Bronchial epithelial cell (primary cell): ENCODE measurements around the gene TRAPPC3. TPM values are rescaled to one million over a fixed set of nuclear protein-coding genes. Genes with fewer than 3 reads are reported as not detected.

Source experiments
- DNase-seq: peaks from one replicate; pipeline ENCODE4 v3.0.0-alpha.2; 2010; ENCODE audit warnings: low read depth
- FAIRE-seq: peaks from 2 replicates; lab custom pipeline; 2011; peaks lifted over from hg19 to GRCh38; lab: Jason Lieb, UNC
- H3K27me3 ChIP-seq: 2 replicates; pipeline ENCODE4 v1.5.1; 2011; ENCODE audit warnings: low read length; ENCODE audit not compliant: control insufficient read depth, insufficient read depth
- H3K36me3 ChIP-seq: 2 replicates; pipeline ENCODE4 v1.5.1; 2011; ENCODE audit warnings: low read length; ENCODE audit not compliant: control insufficient read depth, insufficient read depth
- H3K4me3 ChIP-seq: 2 replicates; pipeline ENCODE4 v1.5.1; 2011; ENCODE audit warnings: mild to moderate bottlenecking, low read depth, low read length, control low read depth
- total RNA-seq: library from RNA; depleted of rRNA; stranded (reverse); fragments of >200 nt; gene quantifications from 2 replicates; pipeline ENCODE4 v1.2.1, GENCODE V29; 2014
- TF ChIP-seq, protein P1 (sequence below): IDR thresholded peaks from 2 replicates; pipeline ENCODE4 v1.5.1; 2011; ENCODE audit warnings: mild to moderate bottlenecking, moderate library complexity, low read length, control low read depth, inconsistent platforms; ENCODE audit not compliant: insufficient read depth, severe bottlenecking

TRAPPC3 gene
- total RNA-seq, 1 donor from 2014 or later: 105 TPM

DNA sequence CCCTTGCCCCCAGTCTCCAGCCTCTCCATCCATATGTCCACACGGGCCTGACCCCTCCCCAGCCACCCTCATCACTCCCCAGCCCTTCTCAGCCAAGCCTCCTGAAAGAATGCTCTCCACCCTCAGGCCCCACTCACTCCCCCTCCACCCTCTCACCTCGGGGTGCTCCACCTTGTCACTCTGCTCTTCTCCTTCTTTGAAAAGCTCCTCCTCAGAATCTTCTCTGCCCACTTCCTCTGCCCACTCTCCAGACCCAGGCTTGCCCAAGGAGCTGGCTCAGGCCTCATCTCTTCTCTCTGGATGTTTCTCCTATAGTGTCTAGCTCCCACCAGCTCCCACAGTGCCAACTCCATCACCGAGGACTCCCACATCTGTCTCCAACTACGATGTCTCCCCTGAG, 38.1 kb downstream of the TRAPPC3 start:
- TF ChIP-seq, protein P1, sequence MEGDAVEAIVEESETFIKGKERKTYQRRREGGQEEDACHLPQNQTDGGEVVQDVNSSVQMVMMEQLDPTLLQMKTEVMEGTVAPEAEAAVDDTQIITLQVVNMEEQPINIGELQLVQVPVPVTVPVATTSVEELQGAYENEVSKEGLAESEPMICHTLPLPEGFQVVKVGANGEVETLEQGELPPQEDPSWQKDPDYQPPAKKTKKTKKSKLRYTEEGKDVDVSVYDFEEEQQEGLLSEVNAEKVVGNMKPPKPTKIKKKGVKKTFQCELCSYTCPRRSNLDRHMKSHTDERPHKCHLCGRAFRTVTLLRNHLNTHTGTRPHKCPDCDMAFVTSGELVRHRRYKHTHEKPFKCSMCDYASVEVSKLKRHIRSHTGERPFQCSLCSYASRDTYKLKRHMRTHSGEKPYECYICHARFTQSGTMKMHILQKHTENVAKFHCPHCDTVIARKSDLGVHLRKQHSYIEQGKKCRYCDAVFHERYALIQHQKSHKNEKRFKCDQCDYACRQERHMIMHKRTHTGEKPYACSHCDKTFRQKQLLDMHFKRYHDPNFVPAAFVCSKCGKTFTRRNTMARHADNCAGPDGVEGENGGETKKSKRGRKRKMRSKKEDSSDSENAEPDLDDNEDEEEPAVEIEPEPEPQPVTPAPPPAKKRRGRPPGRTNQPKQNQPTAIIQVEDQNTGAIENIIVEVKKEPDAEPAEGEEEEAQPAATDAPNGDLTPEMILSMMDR: no peak
- H3K4me3 ChIP-seq: no peak overlapping the region
- FAIRE-seq: no peak

DNA sequence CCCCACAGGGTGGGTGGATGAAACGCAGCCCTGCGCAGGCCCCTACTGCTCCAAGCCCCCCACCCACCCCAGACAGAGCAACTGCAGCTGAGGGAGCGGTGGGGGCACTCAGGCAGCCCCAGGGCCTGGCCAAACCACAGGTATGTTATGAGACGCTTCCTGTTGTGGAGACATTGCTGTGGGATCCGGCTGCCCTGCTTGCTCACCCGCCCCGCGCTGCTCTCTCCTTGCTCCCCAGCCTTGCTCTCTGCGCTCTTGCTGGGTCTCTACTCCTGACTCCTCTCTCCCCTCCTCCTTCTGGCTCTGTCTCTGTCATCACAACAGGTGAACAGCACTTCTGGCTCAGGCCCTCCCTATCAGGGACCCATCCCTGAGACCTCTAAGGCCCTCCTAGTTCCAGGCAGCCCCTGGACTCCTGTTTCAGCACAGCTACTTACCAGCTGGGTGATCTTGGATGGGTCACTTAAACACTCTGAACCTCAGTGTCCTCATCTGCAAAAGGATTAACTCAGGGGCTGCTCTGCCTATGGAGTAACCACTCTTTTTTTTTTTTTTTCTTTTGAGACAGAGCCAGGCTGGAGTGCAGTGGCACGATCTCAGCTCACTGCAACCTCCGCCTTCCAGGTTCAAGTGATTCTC, 40.1 kb downstream of the TRAPPC3 start:
- peak; percentile 72 for DNase-seq
- no peaks in the 10 kb centered on the region for H3K36me3 ChIP-seq
- no peak for FAIRE-seq
- TF ChIP-seq, protein P1: no peak
- no peak overlapping the region for H3K4me3 ChIP-seq
- no peaks in the 10 kb centered on the region for H3K27me3 ChIP-seq

More for the DNA sequence above, 38.1 kb downstream of the TRAPPC3 start:
- no peaks in the 10 kb centered on the region for H3K27me3 ChIP-seq
- no peaks in the 10 kb centered on the region for H3K36me3 ChIP-seq
- DNase-seq: no peak

DNA sequence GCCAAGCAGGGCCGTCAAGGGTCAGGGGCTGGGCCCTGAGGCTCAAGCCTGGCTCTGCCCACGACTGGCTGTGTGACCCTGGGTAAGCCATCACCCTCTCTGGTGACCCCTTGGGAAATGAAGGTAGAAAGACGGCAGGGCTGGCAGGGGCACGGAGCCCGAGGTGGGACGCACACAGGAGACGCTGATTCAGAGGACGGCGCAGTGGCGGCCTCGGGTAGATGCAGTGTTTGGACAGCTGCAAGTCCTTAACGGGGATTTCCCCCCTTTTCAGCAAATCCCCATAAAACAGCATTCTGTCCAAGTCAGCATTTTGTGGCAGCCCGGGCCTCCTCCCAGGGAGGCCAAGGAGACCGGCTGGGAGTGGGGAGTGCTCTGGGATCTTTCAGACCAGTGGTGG, 41.0 kb downstream of the TRAPPC3 start:
- no peaks in the 10 kb centered on the region for H3K27me3 ChIP-seq
- no peak overlapping the region for H3K4me3 ChIP-seq
- no peaks in the 10 kb centered on the region for H3K36me3 ChIP-seq
- no peak for FAIRE-seq
- DNase-seq: peak; percentile 22
- TF ChIP-seq, protein P1: no peak

DNA sequence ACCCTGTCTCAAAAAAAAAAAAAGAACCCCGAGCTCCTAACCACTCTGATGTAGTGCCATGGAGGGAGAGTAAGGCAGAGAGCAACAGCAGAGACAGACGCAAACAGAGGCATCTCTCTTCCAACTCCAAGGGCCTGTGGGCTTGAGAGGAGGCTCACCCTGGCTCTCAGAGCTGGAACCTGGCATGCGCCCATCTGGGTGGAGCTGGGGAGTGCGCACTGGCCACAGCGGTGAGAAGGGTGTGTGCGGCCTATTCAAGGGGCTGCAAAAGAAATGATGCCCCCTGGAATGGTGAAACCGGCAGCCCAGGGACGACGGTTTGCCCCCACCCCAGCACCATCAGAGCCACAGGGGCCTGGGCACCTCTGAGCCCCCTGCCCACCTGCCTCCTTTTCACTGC, 41.9 kb downstream of the TRAPPC3 start:
- no peak overlapping the region for H3K4me3 ChIP-seq
- H3K36me3 ChIP-seq: no peaks in the 10 kb centered on the region
- TF ChIP-seq, protein P1: no peak
- H3K27me3 ChIP-seq: no peaks in the 10 kb centered on the region
- DNase-seq (no peak), FAIRE-seq (no peak)

DNA sequence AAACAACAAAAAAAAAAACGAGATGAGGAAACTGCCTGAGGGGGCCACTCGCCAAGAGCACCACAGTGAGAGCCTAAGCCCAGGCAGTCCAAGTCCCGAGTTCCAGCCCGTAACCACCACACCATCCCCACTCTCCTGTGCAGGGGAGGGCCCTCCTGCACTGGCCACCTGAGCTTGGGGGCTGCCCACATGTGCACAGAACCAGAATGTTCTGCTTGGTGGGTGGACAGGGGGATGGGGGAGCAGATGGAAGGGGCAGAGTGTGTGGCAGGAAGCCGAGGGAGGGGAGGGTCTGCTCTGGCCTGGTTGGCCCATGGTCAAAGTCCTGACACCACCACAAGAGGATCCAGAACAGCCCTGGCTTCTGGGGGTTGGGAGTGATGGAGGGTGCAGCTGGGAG, 43.0 kb downstream of the TRAPPC3 start:
- Histone ChIP-seq H3K27me3 (no peaks in the 10 kb centered on the region), H3K36me3 (no peaks in the 10 kb centered on the region), H3K4me3 (no peak overlapping the region)
- TF ChIP-seq, protein P1: no peak
- DNase-seq: no peak
- no peak for FAIRE-seq

DNA sequence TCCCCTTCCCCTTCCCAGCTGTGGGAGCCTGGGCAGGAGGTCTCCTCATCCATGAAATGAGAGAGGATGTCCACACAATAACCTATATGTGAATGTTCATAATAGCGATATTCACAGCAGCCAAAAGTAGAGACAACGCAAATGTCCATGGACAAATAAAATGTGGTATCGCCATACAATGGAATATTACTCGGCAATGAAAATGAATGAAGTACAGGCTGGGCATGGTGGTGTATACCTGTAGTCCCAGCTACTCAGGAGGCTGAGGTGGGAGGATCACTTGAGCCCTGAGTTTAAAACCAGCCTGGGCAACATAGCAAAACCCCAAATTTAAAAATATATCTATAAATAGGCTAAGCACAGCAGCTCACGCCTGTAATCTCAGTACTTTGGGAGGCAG, 47.7 kb downstream of the TRAPPC3 start:
- no peaks in the 10 kb centered on the region for H3K27me3 ChIP-seq
- TF ChIP-seq, protein P1: no peak
- FAIRE-seq: peak; percentile 66
- no peaks in the 10 kb centered on the region for H3K36me3 ChIP-seq
- no peak overlapping the region for H3K4me3 ChIP-seq
- no peak for DNase-seq
